Stimulated activated naive CD4-positive, alpha-beta T cell treated with Interleukin-2 at 50 U/mL for 16 hours (primary cell): ENCODE data around the gene TRIM44.

Experiments used
- DNase-seq: peaks from one replicate; lab custom pipeline; 2025; lab: John Stamatoyannopoulos, UW

The TRIM44 gene

DNA sequence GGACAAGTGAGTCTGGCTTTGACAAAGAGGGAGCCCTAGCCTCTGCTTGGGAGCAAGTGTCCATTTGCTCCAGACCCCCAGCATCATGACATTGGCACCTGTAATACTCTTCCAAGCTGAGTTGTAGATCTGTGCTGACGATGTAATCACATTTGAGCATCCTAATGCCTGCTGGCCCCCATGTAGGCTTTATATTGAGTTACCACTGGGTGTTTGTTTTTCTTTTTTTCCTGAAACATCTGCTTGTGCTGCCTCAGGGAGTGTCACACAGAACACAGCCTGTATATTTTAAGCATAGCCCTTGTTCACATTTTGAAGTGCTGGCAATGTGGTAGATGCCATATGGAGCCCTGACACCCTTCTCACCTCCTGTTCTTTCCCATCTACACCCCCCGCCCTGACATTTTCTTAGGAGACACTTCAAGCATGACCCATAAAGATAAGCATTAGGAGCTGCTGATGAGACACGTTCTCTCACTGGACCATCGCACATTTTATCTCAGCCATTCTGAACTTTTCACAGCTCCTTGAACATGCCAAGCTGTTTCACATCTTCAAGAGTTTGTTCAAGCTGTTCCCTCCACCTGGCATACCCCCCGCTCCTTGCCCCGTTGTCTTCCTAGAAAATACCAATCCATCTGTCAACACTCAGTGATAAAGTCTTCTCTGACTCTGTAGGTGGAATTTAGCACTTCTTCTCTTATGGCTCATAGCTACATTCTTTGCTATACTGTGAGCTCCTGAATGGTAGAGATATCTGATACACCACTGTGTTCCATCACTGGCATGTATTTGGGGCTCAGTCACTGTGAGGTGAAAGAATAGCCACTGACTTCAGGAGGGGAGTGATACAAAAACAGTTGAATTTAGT, 128.7 kb downstream of the TRIM44 start:
- DNase-seq: no peak

DNA sequence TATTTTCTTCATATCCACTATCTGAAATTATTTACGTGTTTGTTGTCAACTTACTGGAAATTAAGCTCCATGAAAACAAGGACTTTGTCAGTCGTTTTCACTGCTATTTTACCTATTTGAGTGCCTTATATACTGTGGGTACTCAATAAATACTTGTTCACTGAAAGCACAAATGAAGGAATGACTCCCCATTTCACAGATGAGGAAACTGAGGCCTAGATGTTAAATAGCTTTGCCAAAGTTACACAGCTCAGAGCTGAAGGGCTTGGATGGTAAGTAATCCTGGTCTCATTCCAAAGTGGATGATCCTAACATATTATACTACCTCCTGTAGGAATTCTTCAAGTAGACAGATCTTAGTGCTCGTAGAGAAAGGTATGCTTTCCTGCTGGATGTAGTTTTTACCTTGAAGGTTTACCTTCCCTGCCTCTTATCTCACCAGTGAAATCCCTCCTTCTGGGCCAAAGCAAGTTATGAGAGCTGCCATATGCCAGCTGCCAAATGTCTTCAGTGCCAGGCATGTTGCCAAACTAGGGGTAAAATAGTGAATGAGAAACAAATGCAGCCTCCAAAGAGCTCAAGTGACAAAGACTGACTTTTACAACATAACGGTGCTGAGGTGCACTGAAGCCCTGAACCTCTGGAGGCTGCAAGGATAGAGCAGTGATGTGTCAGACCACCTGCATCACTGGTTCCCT, 129.7 kb downstream of the TRIM44 start:
- DNase-seq: no peak

DNA sequence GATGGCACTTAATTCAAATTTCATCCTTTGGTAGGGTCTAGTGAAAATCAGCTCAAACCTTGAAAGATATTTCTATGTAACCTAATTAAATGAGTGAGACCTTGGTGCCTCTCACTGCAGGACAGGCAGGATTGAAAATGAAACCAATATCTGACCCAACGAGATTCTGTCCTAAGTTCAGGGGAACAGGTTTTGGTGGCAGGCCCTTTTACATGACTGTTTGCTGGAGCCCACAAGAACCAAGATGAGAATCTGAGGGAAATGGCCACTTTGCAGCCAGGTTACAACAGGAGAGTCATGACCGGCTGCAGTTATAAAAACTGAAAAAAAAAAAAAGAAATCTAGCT, 130.2 kb downstream of the TRIM44 start:
- DNase-seq: no peak

DNA sequence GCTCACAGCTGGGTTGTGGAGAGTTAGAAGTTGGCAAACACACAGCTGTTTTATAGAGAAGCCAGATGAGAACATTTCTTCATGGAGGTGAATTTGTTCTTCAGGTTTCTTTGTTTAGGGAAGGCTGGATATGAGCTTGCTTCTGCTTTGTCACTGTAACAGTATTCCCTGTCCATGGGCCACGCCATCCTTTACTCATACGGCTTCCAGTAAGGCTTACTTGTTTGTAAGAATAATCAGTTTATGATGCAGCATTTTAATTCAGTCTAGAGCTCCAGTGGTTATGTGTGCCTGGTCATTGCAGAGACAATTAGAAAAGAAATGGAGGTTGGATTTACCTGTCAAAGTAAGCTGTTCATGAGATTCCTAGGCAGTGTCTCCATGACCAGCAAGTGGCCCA, 131.8 kb downstream of the TRIM44 start:
- DNase-seq: no peak

DNA sequence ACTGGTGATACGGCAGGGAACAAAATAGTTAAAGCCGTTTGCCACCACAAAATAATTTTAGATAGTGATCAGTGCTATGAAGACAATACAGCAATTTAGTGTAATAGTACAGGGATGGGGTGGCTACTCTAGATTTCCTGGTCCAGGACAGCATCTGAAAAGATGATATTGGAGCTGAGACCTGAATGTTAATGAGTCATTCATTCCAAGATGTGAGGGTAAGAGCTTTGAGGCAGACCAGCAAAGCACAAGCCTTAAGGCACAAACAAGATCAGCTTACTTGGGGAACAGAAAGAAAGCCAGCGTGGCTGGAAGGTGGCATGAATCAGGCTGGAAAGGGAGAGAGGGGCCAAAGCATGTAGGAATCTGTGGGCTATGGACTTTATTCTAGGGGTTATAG, 132.3 kb downstream of the TRIM44 start:
- DNase-seq: no peak

DNA sequence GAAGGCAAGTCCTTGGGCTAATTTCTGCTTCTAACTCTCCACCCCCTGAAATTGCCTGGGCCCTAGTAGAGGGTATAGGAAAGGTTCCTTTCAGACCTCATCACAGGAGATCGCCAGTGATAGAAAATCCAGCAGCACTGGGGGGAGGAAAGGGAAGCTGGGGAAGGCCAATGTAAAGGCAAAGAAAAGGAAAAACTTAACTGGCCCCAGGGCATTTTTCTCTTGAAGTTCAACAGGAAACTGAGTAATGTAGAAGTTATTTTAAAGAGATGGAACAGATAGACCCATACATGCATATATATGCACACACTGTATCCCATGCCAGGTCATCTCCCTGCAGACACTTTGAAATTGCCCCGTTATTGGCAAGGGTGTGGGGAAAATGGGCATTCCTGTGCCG, 134.0 kb downstream of the TRIM44 start:
- DNase-seq: no peak

DNA sequence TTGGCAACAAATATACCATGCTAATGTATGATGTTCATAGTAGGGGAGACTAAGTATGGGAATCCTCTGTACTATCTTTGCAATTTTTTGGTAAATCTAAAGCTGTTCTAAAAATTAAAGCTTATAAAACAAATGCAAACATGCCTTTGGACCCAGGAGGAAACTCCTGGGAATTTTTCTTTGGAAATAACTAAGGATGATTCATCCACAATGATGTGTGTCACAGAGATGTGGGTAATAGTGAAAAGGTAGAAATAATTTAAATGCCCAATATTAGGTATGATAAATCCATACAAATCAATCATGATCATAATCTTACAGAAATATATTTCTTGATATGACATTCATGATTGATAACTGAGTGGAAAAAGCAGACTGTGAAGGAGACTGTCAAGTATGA, 135.8 kb downstream of the TRIM44 start:
- no peak for DNase-seq

DNA sequence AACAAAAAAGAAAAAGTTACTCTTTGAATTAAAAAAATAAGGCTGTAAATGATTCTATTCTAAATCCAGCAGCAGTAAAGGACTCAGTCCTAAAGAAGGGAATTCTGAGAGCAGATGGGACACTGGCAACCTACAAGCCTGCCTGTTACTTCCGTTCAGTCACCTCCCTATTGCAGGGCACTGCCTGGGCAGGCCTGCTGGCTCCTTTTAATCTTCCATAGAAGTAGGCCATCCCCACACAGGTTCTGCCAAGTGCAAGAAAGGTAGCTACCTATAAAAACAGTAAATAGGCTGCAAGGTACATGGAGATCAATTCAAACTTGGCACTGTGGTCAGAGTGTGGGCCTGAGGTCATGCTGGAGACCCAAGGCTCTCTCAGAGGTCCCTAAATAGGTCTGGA, 136.4 kb downstream of the TRIM44 start:
- DNase-seq: no peak

DNA sequence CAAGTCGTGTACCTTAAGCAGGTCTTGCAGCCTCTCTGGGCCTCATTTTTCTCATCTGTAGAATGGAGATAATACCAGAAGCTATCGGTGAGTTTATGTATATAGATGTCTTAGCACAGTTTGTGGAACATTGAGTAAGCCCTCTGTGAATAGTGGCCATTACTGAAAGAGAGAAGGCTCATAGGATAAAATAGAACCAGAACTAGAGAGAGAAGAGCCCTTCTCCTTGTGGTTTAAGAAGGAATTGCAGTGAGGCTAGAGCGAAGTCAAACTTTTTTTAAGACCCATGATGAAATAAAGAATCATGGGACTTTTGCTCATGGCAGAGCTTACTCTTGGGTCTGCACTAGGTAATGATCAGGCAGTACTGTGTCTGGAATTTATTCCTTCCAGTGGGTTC, 137.1 kb downstream of the TRIM44 start:
- no peak for DNase-seq

DNA sequence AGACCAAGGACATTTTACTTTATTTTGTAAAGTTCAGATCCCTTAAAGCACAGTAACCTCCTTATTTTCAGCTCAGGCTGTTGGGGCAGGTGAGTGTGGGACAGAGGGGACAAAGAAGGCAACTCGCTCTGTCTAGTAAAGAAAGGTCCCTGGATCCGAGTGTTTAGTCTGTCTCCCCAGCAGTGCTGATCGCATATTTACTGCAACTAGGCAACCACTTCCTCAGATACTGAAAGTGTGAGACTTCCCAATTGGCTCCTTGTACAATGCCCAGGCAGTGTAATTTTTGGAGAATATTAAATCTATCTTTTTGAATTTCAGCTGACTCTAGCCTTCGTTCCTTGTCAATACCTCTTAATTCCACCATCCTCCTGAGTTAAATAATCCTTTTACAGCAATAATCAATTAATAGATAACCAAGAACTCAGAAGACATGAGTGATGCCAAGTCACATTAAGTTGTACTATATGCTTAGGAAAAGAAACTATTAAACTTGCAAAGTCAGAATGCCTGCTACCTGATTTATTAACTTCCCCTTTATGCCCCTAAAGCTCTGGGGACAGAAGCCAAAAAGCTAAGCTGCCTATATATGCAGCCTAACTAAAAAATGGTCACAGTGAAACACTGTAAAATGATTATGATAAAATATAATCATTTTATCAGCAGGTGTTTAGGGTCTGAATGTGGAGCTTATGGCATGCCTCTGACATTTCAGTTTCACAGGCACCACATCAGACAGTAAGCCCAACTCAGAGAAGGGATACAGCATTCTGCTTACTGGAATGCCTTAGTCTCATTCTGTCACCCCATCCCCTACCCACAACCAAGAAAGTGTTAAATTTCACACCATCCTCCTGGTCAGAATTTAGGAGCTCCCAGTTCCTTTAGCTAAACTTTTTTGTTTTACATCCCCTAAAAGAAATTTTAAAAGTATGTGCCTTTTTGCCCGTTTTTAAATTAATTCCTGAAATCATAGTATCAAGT, 138.7 kb downstream of the TRIM44 start:
- DNase-seq: no peak

DNA sequence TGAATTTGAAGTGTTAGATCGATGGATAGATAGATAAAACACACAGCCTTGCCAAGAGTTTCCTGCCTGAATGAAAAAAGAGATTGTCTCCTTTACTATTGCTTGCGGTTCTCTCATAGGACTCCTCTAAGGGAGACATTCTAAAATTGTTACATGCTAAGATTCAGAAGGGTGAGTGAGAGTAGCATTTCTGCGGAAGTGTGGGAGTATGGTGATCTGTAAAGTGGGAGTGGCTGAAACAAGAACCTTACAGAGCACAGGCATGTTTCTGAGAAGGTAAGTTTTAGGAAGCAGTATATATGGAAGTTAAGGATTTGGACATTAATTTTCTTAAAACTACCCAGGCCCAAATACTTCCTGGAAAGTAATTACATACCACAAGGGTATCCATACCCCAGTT, 139.6 kb downstream of the TRIM44 start:
- DNase-seq: no peak

DNA sequence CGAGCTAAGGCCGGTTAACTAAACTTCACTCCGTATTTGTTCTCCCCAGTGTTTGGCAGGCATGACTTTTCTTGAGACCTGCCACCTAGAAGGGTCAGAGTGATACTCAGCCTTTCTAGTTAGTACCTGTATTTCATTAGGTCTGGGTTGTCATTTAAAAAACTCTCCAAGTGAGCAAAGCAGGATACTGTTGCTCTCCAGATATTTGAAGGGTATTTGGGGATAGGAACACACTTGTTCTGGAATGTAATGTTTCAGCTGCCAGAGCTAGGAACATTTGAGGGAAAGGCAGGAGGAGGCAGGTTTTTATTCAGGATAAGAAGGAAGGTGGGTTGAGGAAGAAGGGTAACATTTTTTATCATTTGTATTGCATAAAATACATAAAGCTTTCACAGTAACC, 140.1 kb downstream of the TRIM44 start:
- DNase-seq: no peak

DNA sequence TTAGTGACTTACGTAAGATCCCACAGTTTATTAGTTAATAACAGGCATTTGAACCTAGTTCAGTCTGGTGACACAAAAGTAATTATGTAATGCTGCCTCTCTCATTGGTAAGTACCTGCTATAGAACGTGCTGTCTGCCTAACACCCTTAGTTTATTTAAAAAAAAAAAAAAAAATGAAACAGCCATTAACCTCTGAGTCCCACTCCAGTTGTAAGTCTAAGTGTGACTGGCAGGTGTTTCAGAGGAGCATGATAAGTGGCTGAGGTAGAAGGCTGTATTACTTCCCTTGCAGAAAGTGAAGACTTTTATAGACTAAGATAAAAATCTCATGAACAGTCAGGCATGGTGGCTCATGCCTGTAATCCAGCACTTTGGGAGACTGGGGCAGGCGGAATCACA, 140.5 kb downstream of the TRIM44 start:
- no peak for DNase-seq

DNA sequence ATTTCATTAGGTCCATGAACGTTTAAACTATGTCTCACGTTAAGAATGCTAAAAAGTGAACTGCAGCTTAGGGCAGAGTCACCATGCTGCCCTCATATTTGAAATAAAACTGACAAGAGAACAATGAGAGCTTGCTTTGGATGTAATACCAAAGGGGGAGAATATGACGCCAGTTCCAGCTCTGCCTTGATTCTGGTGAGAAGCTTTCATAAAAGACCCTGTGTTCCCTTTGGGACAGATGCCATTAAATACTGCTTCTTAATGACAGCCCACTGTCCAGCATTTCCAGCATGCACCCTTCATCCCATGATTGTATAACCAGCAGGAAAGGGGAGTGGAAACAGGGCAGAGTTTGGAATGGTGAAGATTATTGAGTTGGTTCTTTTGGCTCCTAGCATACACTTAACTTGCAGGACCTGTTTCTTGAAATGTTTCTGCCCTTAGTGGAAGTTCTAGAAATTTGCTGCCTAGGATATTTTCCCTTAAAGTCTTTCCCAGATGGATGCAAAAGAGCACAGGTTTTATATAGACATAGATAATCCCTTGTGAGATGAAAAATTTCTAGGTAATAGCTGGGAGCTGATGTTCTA, 142.0 kb downstream of the TRIM44 start:
- DNase-seq: no peak

DNA sequence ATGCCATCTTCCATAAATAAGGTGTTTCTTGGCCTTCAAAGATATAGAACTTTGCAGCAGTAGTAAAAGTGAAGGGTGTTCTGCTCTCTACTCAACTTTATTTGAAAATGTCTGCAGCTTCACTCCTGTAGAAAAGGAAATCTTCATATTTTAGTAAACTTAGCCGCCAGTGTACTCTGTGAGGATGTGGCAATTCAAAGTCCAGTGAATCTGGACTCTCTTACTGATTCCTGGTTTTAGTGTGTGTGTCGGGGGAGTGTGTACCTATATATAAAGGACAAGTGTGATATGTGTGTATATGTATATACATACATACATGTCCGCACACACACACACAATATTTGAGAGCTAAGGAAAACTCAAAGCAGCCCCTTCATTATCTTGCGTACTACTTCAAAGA, 147.0 kb downstream of the TRIM44 start:
- DNase-seq: no peak

DNA sequence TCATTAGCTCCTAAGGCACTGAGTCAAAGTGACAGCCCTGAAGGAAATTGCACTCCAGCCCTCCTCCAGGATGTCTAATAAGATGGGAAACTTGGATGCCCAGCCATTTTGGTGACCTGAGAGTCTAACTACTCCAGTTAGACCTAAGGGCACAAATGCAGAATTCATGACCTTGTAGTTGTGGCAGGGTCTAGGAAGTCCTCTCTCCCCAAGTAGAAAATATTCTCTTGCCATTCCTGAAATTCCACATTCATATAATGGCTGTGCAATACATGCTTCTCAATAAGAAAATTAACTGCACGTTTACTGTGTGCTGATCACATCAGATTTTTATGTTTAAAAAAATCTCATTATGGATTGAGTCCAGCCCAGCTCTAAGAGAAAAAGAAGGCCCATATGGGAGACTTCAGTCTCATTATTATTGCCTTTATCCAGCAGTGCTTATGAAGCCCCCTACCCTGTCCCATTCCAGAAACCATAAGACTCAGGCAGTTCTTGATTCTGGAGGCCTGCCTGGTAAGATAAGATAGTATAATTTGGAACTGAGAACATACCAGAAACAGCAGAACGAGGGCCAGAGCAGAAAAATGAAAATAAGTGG, 147.6 kb downstream of the TRIM44 start:
- DNase-seq: no peak

DNA sequence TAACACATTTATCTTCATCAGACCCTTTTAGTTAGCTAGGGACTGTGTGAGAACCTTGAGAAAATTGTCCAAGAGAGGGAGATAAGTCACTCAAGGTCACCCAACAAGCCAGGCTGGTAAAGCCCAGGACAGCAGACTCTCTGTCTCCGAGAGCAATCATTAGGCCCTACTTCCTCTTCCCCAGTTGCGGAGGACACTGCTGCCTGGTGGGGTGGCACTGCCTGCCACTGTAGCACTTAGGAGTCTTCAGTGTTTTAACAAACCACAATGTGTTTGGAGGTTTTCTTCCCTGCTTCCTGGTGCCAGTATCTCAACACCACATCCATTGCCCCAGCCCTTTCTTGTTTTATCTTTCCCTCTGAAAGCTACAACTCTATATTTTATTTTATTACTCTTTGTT, 149.2 kb downstream of the TRIM44 start:
- no peak for DNase-seq

DNA sequence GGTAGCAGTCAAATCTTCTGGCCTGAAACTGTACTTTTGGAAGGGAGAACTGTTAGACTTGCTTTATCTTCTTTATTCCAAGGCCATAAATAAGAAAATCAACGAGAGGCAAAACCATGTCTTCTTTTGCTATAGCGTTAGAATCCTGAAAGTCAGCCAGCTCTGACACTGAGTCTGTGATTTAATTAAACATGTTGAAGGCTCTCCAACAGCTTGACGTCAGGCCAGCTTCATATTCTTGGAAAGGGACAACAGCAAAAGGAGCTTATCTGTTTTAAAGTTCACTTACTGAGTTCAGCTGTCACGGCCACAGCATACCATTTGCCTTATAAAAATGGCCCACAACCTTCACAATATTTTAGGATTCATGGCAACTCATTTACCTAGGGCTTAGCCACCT, 150.3 kb downstream of the TRIM44 start:
- DNase-seq: no peak

DNA sequence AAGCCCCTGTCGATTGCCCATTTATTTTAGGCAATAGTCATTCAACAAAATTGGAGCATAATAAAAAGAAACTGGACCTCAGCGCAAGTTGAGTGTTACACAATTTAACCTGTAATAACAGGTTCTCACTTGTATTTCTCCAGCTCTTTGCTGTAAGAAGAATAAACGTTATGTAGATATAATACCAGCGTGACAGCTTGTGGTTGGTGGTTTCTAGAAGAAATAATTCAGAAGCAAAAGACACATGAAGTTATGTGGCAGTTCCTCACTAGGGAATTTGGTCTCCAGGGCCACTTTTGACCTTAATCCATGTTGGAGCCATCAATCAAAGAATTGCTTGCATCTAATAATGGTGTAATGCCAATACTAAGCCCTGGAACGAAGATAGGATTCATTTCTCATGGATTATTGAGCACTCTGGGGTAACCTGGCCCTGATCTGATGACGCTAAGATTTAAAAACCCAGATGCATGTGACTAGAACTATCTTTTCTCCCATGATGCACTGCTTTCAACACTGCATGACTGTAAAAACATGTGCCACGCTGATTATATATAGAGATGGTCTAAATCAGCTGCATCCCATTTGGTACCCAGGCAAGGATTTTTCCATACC, 151.6 kb downstream of the TRIM44 start:
- no peak for DNase-seq

DNA sequence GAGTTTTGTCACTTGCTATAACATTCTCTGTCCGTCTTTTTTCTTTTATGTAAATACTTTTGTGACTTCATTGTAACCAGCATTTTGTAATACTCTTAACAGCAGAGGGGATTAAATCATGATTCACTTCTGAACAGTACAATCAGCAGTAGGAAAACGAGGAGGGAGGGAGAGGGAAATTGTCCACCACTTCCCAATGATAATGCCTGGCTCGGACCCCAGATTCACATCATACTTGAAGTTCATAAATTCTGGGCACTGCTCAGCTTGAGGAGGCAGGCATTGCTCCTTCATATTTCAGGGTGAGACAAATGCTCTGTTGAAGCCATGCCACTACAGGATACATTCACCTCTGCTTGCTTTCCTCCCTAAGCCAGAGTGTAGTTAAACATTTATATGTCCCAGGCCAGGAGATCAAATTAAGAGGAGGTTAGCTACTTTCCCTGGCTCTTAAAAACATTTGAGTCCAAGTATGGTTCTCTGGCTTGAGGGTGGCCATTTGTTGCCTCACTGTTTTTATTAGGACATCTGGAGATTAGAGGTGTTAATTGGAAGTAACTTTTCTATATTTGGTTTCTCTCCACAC, 152.2 kb downstream of the TRIM44 start:
- DNase-seq: no peak
